Type B pancreatic cell (in vitro differentiated cells): ENCODE data around the gene CST2. TPM values are rescaled to one million over a fixed set of nuclear protein-coding genes. Genes with fewer than 3 reads are reported as not detected.
"Not testable (repeated sequence)": the region's sequence is repeated elsewhere in the genome, so short reads cannot be mapped to it uniquely, and the experiment has no call there.

Source experiments
- DNase-seq: peaks from one replicate; pipeline ENCODE4 v3.0.0; 2021; ENCODE audit warnings: mixed read lengths; ENCODE audit not compliant: unreplicated experiment; ENCODE audit errors: extremely low spot score
- H3K27ac Mint-ChIP-seq: 2 replicates; pipeline ENCODE4 v1.8.0; 2021; ENCODE audit warnings: mild to moderate bottlenecking, mixed read lengths
- H3K27me3 Mint-ChIP-seq: 2 replicates; pipeline ENCODE4 v1.8.0; 2021; ENCODE audit warnings: mixed read lengths
- H3K36me3 Mint-ChIP-seq: 2 replicates; pipeline ENCODE4 v1.8.0; 2021; ENCODE audit warnings: mixed read lengths
- H3K4me1 Mint-ChIP-seq: one replicate; pipeline ENCODE4 v1.8.0; 2021; ENCODE audit warnings: mixed read lengths; ENCODE audit not compliant: unreplicated experiment
- H3K4me3 Mint-ChIP-seq: 2 replicates; pipeline ENCODE4 v1.8.0; 2021; ENCODE audit warnings: mild to moderate bottlenecking, mixed read lengths
- H3K9me3 Mint-ChIP-seq: 2 replicates; pipeline ENCODE4 v1.8.0; 2021; ENCODE audit warnings: mixed read lengths
- CTCF ChIP-seq: fragments of 200-600 bp; sonication (generic); conservative IDR thresholded peaks from 2 replicates; pipeline ENCODE4 v1.5.0; 2021; ENCODE audit warnings: antibody characterized with exemption, mild to moderate bottlenecking
- total RNA-seq: library from RNA; stranded (reverse); gene quantifications from 2 replicates; pipeline ENCODE4 v1.2.1, GENCODE V29; 2021; ENCODE audit warnings: low replicate concordance

Gene CST2
- total RNA-seq, 1 donor from 2014 or later: 2.6 TPM

GRCh38 chr20:23823621-23824324, 2.8 kb downstream of the CST2 start:
- H3K36me3 Mint-ChIP-seq: no peaks in the 10 kb centered on the region
- H3K4me1 Mint-ChIP-seq: peaks cover 8% of the 10 kb centered on the region
- H3K27me3 Mint-ChIP-seq: peaks cover 3% of the 10 kb centered on the region
- DNase-seq: no peak
- no peak overlapping the region for H3K4me3 Mint-ChIP-seq
- H3K27ac Mint-ChIP-seq: no peak overlapping the region
- H3K9me3 Mint-ChIP-seq: no peaks in the 10 kb centered on the region
- TF ChIP-seq CTCF: no peak

- Mint-ChIP-seq H3K27me3 (peaks cover 3% of the 10 kb centered on the region), H3K9me3 (peaks cover 1% of the 10 kb centered on the region), H3K4me1 (peaks cover 8% of the 10 kb centered on the region), H3K27ac (no peak overlapping the region), H3K36me3 (no peaks in the 10 kb centered on the region), H3K4me3 (no peak overlapping the region)
- no peak for DNase-seq
- TF ChIP-seq CTCF: no peak
Measured at GRCh38 chr20:23823111-23823510, 3.4 kb downstream of the CST2 start.

GRCh38 chr20:23820493-23820892, 6.0 kb downstream of the CST2 start:
- Mint-ChIP-seq H3K4me1 (no peaks in the 10 kb centered on the region), H3K27ac (no peak overlapping the region), H3K27me3 (peaks cover 3% of the 10 kb centered on the region), H3K36me3 (no peaks in the 10 kb centered on the region), H3K4me3 (no peak overlapping the region), H3K9me3 (peaks cover 4% of the 10 kb centered on the region)
- no peak for DNase-seq
- no peak for TF ChIP-seq CTCF

GRCh38 chr20:23811559-23811958, 15.0 kb downstream of the CST2 start:
- not testable (repeated sequence) for H3K27me3 Mint-ChIP-seq, H3K4me3 Mint-ChIP-seq, H3K4me1 Mint-ChIP-seq, H3K36me3 Mint-ChIP-seq, H3K27ac Mint-ChIP-seq, H3K9me3 Mint-ChIP-seq, DNase-seq

GRCh38 chr20:23810349-23810748, 16.2 kb downstream of the CST2 start:
- H3K9me3 Mint-ChIP-seq, H3K27ac Mint-ChIP-seq, H3K36me3 Mint-ChIP-seq, H3K4me1 Mint-ChIP-seq, H3K27me3 Mint-ChIP-seq, H3K4me3 Mint-ChIP-seq, DNase-seq: not testable (repeated sequence)

GRCh38 chr20:23800865-23801264, 25.7 kb downstream of the CST2 start:
- H3K9me3 Mint-ChIP-seq: no peaks in the 10 kb centered on the region
- no peak overlapping the region for H3K27ac Mint-ChIP-seq
- DNase-seq: no peak
- H3K36me3 Mint-ChIP-seq: no peaks in the 10 kb centered on the region
- peaks cover 9% of the 10 kb centered on the region for H3K27me3 Mint-ChIP-seq
- no peak for TF ChIP-seq CTCF
- no peak overlapping the region for H3K4me3 Mint-ChIP-seq
- no peaks in the 10 kb centered on the region for H3K4me1 Mint-ChIP-seq
